WTC11 (cell line): ENCODE data around the gene ATP9B. TPM values are rescaled to one million over a fixed set of nuclear protein-coding genes. Genes with fewer than 3 reads are reported as not detected.
A peak's percentile ranks its signal among the peaks of the same experiment; 100 is the strongest.

Experiments
- ATAC-seq: fragments of 200-7000 bp; cut with Tn5 transposase; 2 replicates; pipeline ENCODE4 v1.10.0; 2021; ENCODE audit warnings: mild to moderate bottlenecking, moderate library complexity
- CTCF ChIA-PET: fragments of 300-600 bp; sonication (Branson Sonifier 250); formaldehyde crosslinking; loops from one replicate; lab custom pipeline; 2021; ENCODE audit warnings: antibody characterized with exemption; lab: Charles Lee
- POLR2A ChIA-PET: fragments of 350-600 bp; sonication (Branson Sonifier 250); formaldehyde crosslinking; loops from one replicate; lab custom pipeline; 2021; ENCODE audit warnings: antibody characterized with exemption; lab: Charles Lee
- DNase-seq: peaks from one replicate; pipeline ENCODE4 v3.0.0; 2021; ENCODE audit warnings: low spot score
- H3K27ac Mint-ChIP-seq: 2 replicates; pipeline ENCODE4 v1.8.0; 2021; ENCODE audit warnings: mixed read lengths
- H3K27me3 Mint-ChIP-seq: 2 replicates; pipeline ENCODE4 v1.8.0; 2021; ENCODE audit warnings: low read depth, mild to moderate bottlenecking, moderate library complexity, mixed read lengths
- H3K36me3 Mint-ChIP-seq: 2 replicates; pipeline ENCODE4 v1.8.0; 2021; ENCODE audit warnings: mixed read lengths
- H3K4me1 Mint-ChIP-seq: 2 replicates; pipeline ENCODE4 v1.8.0; 2022; ENCODE audit warnings: mixed read lengths
- H3K4me3 Mint-ChIP-seq: 2 replicates; pipeline ENCODE4 v1.8.0; 2021; ENCODE audit warnings: mild to moderate bottlenecking, moderate library complexity, mixed read lengths
- H3K9me3 Mint-ChIP-seq: 2 replicates; pipeline ENCODE4 v1.8.0; 2021; ENCODE audit warnings: mixed read lengths
- ATF1 ChIP-seq: sonication (generic); formaldehyde crosslinking; IDR thresholded peaks from 2 replicates; pipeline ENCODE4 v1.8.1; 2023; ENCODE audit warnings: mild to moderate bottlenecking, moderate library complexity, missing genetic modification reagents
- CREM ChIP-seq: sonication (generic); formaldehyde crosslinking; IDR thresholded peaks from 2 replicates; pipeline ENCODE4 v1.8.1; 2022; ENCODE audit warnings: mild to moderate bottlenecking, missing genetic modification reagents, moderate library complexity
- E2F4 ChIP-seq: sonication (generic); formaldehyde crosslinking; IDR thresholded peaks from 2 replicates; pipeline ENCODE4 v1.8.1; 2022; ENCODE audit warnings: low read depth, mild to moderate bottlenecking, moderate library complexity, missing genetic modification reagents, borderline replicate concordance
- FOXJ3 ChIP-seq: sonication (generic); formaldehyde crosslinking; IDR thresholded peaks from 2 replicates; pipeline ENCODE4 v1.9.0; 2021; ENCODE audit warnings: missing genetic modification reagents, mild to moderate bottlenecking, borderline replicate concordance
- FOXP1 ChIP-seq: sonication (generic); formaldehyde crosslinking; IDR thresholded peaks from 2 replicates; pipeline ENCODE4 v1.8.0; 2022; ENCODE audit warnings: missing genetic modification reagents, mild to moderate bottlenecking, moderate library complexity, borderline replicate concordance
- FOXP4 ChIP-seq: sonication (generic); formaldehyde crosslinking; IDR thresholded peaks from 2 replicates; pipeline ENCODE4 v1.8.0; 2022; ENCODE audit warnings: mild to moderate bottlenecking, missing genetic modification reagents
- GRHL2 ChIP-seq: fragments of 250-450 bp; sonication (Bioruptor Pico); IDR thresholded peaks from 2 replicates; pipeline ENCODE4 v1.8.0; 2022; ENCODE audit warnings: mild to moderate bottlenecking, moderate library complexity; ENCODE audit not compliant: insufficient replicate concordance, severe bottlenecking
- IRF2 ChIP-seq: sonication (generic); formaldehyde crosslinking; IDR thresholded peaks from 2 replicates; pipeline ENCODE4 v1.8.0; 2022; ENCODE audit warnings: low read depth, missing genetic modification reagents, borderline replicate concordance
- JAZF1 ChIP-seq: fragments of 250-450 bp; sonication (Bioruptor Pico); IDR thresholded peaks from 2 replicates; pipeline ENCODE4 v1.9.0; 2021; ENCODE audit warnings: moderate library complexity, mild to moderate bottlenecking, inconsistent platforms
- KAT7 ChIP-seq: sonication (generic); formaldehyde crosslinking; IDR thresholded peaks from 2 replicates; pipeline ENCODE4 v1.8.1; 2023; ENCODE audit warnings: missing genetic modification reagents, mild to moderate bottlenecking, borderline replicate concordance
- MXD4 ChIP-seq: fragments of 250-450 bp; sonication (Bioruptor Pico); IDR thresholded peaks from 2 replicates; pipeline ENCODE4 v1.8.0; 2021; ENCODE audit warnings: mild to moderate bottlenecking, moderate library complexity, borderline replicate concordance
- NFYB ChIP-seq: sonication (generic); formaldehyde crosslinking; conservative IDR thresholded peaks from 2 replicates; pipeline ENCODE4 v1.8.0; 2022; ENCODE audit warnings: low read depth, missing genetic modification reagents
- NR1H2 ChIP-seq: sonication (generic); formaldehyde crosslinking; IDR thresholded peaks from 2 replicates; pipeline ENCODE4 v1.9.0; 2021; ENCODE audit warnings: mild to moderate bottlenecking, moderate library complexity, missing genetic modification reagents
- NR3C1 ChIP-seq: sonication (generic); formaldehyde crosslinking; conservative IDR thresholded peaks from 2 replicates; pipeline ENCODE4 v1.8.1; 2023; ENCODE audit warnings: low read depth, mild to moderate bottlenecking, missing genetic modification reagents
- OVOL2 ChIP-seq: fragments of 250-450 bp; sonication (Bioruptor Pico); IDR thresholded peaks from 2 replicates; pipeline ENCODE4 v1.9.0; 2021; ENCODE audit warnings: mild to moderate bottlenecking, borderline replicate concordance
- PRDM15 ChIP-seq: sonication (generic); formaldehyde crosslinking; IDR thresholded peaks from 2 replicates; pipeline ENCODE4 v1.8.0; 2022; ENCODE audit warnings: missing genetic modification reagents
- RORB ChIP-seq: fragments of 250-450 bp; sonication (Bioruptor Pico); IDR thresholded peaks from 2 replicates; pipeline ENCODE4 v1.9.0; 2021; ENCODE audit warnings: mild to moderate bottlenecking
- SP1 ChIP-seq: sonication (generic); formaldehyde crosslinking; conservative IDR thresholded peaks from 2 replicates; pipeline ENCODE4 v1.8.1; 2022; ENCODE audit warnings: missing genetic modification reagents
- ZNF121 ChIP-seq: sonication (generic); formaldehyde crosslinking; IDR thresholded peaks from 2 replicates; pipeline ENCODE4 v1.8.0; 2023; ENCODE audit warnings: missing genetic modification reagents
- ZNF138 ChIP-seq: sonication (generic); formaldehyde crosslinking; conservative IDR thresholded peaks from 2 replicates; pipeline ENCODE4 v1.8.1; 2022; ENCODE audit warnings: mild to moderate bottlenecking, moderate library complexity, missing genetic modification reagents
- ZNF416 ChIP-seq: fragments of 250-450 bp; sonication (Bioruptor Pico); IDR thresholded peaks from 2 replicates; pipeline ENCODE4 v1.9.0; 2021; ENCODE audit warnings: mild to moderate bottlenecking, inconsistent platforms
- ZNF425 ChIP-seq: fragments of 250-450 bp; sonication (Bioruptor Pico); conservative IDR thresholded peaks from 2 replicates; pipeline ENCODE4 v1.9.0; 2021; ENCODE audit warnings: mild to moderate bottlenecking
- total RNA-seq: library from RNA; stranded (reverse); gene quantifications from 3 replicates; pipeline ENCODE4 v1.2.3, GENCODE V29; 2021

ATP9B gene
- total RNA-seq, 1 experiment from 2014 or later, result 19.0 TPM

GRCh38 chr18:79214056-79214455, 144.9 kb downstream of the ATP9B start:
- H3K9me3 Mint-ChIP-seq, result peaks cover 4% of the 10 kb centered on the region; the same call in 1 of the 2 replicates
- DNase-seq, result no peak
- H3K27me3 Mint-ChIP-seq, result no peaks in the 10 kb centered on the region
- H3K4me1 Mint-ChIP-seq, result no peaks in the 10 kb centered on the region
- H3K36me3 Mint-ChIP-seq, result peaks cover 6% of the 10 kb centered on the region
- H3K27ac Mint-ChIP-seq, result no peak overlapping the region
- POLR2A ChIA-PET, result no interaction called here
- CTCF ChIA-PET, result no interaction called here
- TF ChIP-seq ZNF138 (CRISPR knock-in tag) (no peak), MXD4 (no peak), FOXP1 (CRISPR knock-in tag) (no peak), NR3C1 (CRISPR knock-in tag) (no peak), ATF1 (CRISPR knock-in tag) (no peak), ZNF121 (CRISPR knock-in tag) (no peak), GRHL2 (CRISPR knock-in tag) (no peak), PRDM15 (CRISPR knock-in tag) (no peak), OVOL2 (CRISPR knock-in tag) (no peak), E2F4 (no peak), NR1H2 (CRISPR knock-in tag) (no peak), FOXJ3 (CRISPR knock-in tag) (no peak), SP1 (no peak)
- H3K4me3 Mint-ChIP-seq, result no peak overlapping the region
- ATAC-seq, result no peak

GRCh38 chr18:79216176-79216575, 147.0 kb downstream of the ATP9B start:
- no peaks in the 10 kb centered on the region for H3K27me3 Mint-ChIP-seq
- ChIA-PET CTCF (no interaction called here), POLR2A (no interaction called here)
- DNase-seq (no peak), ATAC-seq (no peak)
- no peak overlapping the region for H3K27ac Mint-ChIP-seq
- H3K9me3 Mint-ChIP-seq, result peaks cover 4% of the 10 kb centered on the region; the same call in 1 of the 2 replicates
- no peaks in the 10 kb centered on the region for H3K4me1 Mint-ChIP-seq
- TF ChIP-seq NR3C1 (CRISPR knock-in tag), result no peak
- TF ChIP-seq SP1, result no peak
- no peak for TF ChIP-seq ZNF416 (CRISPR knock-in tag)
- TF ChIP-seq GRHL2 (CRISPR knock-in tag), result no peak
- no peak for TF ChIP-seq IRF2 (CRISPR knock-in tag)
- no peak for TF ChIP-seq NFYB (CRISPR knock-in tag)
- no peak for TF ChIP-seq CREM (CRISPR knock-in tag)
- TF ChIP-seq KAT7 (CRISPR knock-in tag), result no peak
- H3K36me3 Mint-ChIP-seq, result peaks cover 6% of the 10 kb centered on the region
- no peak overlapping the region for H3K4me3 Mint-ChIP-seq

- Mint-ChIP-seq H3K27me3 (no peaks in the 10 kb centered on the region), H3K9me3 (peaks cover 4% of the 10 kb centered on the region; the same call in 1 of the 2 replicates), H3K4me1 (no peaks in the 10 kb centered on the region), H3K36me3 (peaks cover 6% of the 10 kb centered on the region), H3K4me3 (no peak overlapping the region), H3K27ac (peak overlapping the region; percentile 25; the same call in 1 of the 2 replicates)
- DNase-seq (no peak), ATAC-seq (no peak)
- CTCF ChIA-PET, result no interaction called here
- POLR2A ChIA-PET, result no interaction called here
- no peak for TF ChIP-seq ZNF121 (CRISPR knock-in tag)
- no peak for TF ChIP-seq FOXP1 (CRISPR knock-in tag)
- TF ChIP-seq FOXP4 (CRISPR knock-in tag), result no peak
- TF ChIP-seq RORB (CRISPR knock-in tag), result no peak
- no peak for TF ChIP-seq SP1
- no peak for TF ChIP-seq ZNF425
- no peak for TF ChIP-seq JAZF1 (CRISPR knock-in tag)
Observed at GRCh38 chr18:79217979-79218604, 148.9 kb downstream of the ATP9B start.
